Activated CD8-positive, alpha-beta memory T cell treated with anti-CD3 and anti-CD28 coated beads, Interleukin-2, amount 50 U/mL, for 1 hour (primary cell): ENCODE measurements around the gene LMX1A.

Experiments used
- DNase-seq: peaks from one replicate; pipeline ENCODE4 v3.0.0-alpha.2; 2020; ENCODE audit errors: extremely low read depth

LMX1A gene

DNA sequence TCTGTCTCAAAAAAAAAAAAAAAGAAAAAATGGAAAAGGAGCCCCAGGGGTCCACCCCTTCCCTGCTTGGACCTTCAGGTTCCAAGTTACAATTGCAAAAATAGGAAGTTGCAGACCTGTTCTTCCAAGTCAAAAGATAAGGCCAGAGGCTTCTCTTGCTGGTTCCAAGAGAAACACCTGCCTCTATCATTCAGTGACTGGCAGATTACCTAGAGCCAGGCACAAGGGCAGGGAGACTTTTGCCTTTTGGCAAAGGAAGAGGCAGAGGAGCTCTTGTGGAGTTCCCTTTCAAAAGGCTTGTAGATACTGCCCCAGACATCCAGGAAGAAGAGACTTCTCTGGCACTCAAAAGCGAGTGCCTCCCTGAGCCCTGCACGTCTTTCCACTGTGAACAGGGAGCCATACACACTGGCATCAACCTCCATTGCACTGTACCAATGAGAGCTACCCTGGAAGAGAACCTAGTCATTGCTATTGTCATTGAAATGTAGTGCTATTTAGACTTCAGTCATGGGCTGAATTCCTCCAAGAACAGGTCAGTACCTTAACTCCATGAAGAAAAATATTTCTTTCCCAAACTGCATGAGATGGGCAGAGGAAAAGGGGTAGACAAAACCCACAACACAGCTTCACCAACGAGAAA lies 91.2 kb downstream of the LMX1A start:
- DNase-seq, result no peak

GRCh38 chr1:165259706-165260428 lies 96.6 kb downstream of the LMX1A start:
- DNase-seq, result no peak

- no peak for DNase-seq
Observed at GRCh38 chr1:165259236-165259635, 97.3 kb downstream of the LMX1A start.

- no peak for DNase-seq
Observed at GRCh38 chr1:165257969-165258459, 98.5 kb downstream of the LMX1A start.

GRCh38 chr1:165254896-165255625 lies 101.5 kb downstream of the LMX1A start:
- DNase-seq, result no peak

DNA sequence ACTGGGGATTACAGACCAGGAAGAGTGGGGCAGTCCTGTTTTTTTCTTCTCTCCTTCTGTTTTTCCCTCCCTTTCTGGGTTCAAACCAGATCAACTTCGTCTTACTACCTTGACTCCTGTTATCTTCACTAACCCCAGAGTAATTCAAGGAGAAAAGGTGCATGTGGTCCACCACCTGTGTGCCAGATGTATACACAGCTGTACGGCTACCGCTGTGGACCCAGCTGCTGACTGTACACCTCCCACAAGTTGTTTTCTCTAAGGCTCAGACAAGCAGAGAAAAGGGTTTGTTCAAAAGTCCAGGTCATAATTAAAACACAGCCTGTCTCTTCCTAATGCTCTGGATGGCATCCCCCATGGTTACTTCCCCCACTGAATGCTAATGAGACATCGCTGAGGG lies 102.1 kb downstream of the LMX1A start:
- DNase-seq, result no peak

- DNase-seq, result no peak
Observed at GRCh38 chr1:165253818-165254254, 102.7 kb downstream of the LMX1A start.

- no peak for DNase-seq
Observed at GRCh38 chr1:165248969-165249571, 107.4 kb downstream of the LMX1A start.

DNA sequence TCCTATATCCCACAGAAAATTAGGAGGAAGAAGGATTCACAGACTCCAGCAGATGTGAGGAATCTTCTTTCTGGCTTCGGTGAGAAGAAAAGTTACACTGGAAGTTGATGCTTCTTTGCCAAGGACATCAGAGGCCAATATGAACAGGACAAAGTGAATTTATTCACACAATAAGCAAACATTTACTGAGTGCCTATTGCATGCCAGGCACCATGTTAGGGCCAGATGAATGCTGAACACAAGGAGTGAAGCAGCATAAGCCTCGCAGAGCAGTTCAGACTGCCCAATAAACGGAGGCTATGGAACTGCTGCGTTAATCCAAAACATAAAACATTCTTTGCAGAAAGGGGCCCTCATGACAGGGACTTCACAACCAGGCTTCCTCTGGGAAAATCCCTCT lies 114.6 kb downstream of the LMX1A start:
- DNase-seq, result no peak

- no peak for DNase-seq
Observed at GRCh38 chr1:165241321-165241720, 115.2 kb downstream of the LMX1A start.

DNA sequence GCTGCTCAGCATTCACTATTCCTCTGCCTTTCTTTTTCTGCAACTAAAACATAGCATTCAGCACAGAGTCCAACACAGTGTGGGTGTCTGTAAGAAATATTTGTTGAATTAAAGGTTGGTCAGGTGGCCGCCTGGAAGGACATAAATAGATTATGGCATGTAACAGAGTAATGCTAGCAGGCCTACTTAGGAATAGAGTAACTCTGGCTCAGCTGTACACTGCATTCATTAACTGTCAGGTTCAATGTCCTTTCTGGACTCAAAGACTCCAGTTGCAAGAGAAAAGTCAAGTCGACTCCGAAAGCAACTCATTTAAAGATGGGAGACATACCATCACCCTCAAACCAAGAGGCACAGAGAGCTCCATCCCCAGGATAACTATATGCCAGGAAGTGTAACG lies 116.0 kb downstream of the LMX1A start:
- no peak for DNase-seq

DNA sequence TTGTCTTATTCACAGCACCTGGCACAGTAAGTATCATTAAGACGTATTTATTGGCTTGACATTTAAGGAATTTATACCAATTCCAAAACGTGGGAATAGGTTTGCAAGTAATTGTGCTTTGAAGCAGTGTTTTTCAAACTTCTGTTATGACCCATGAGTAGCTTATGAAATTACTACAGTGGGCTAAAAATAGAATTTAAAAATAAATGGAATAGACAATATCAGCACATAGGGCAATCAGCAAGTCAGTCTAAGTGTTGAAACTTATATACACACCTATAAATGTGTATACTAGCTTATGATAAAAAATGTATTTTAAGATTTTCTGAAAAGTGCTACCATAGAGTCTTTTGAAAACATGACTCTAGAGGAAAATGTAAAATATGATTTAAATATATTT lies 116.6 kb downstream of the LMX1A start:
- no peak for DNase-seq

DNA sequence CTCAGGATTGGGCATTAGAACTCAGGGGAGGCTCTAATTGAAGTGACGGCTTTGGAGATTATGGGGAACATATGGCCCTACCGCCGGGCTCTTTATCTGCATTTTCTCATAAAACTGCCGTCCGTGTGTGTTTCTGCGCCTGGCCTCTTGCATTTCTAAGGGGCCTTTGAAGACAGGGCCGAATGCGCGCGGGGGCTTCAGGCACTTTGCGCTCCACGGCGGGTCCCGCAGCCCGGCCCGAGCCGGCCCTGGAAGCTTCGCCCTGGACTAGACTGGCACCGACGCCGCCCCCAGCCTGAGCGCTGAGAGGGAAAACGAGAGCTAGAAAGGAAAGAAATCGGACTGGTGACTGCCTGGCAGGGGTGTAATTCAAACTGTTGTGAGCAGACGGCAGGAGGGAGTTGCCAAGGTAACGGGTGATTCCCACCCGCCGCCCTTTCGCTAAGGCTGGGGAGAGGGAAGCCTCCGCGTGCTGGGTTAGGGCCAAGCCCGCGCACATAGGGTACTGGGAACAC lies 120.7 kb downstream of the LMX1A start:
- no peak for DNase-seq

DNA sequence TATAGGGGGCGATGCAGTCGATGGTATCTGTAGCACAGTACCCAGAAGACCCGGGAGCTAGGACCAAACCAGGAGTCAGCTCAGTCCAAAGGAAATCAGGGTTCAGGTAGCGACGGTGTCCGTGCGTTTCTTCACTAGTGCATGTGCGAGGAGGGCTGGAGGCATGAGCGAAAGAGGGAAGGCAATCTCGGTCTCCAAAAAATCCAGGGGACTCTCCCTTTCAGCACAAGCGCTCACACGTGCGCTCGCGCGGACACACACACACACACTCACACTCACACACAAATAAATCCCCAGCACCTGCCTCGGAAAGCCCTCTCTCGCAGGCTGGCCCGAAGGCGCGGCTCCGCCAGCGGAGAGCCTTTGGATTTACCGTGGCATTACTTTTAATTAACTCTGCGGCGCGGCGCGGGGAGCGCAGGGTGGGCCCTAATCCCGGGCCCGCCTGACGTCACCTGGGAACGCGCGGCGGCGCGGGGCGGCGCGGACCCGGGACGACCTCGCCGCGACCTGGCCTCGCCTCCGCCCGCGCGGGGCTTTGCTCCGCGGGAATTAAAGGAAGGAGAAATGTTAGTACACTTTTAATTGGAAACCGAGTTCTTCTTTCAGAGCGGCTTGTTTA lies 121.2 kb downstream of the LMX1A start:
- no peak for DNase-seq

DNA sequence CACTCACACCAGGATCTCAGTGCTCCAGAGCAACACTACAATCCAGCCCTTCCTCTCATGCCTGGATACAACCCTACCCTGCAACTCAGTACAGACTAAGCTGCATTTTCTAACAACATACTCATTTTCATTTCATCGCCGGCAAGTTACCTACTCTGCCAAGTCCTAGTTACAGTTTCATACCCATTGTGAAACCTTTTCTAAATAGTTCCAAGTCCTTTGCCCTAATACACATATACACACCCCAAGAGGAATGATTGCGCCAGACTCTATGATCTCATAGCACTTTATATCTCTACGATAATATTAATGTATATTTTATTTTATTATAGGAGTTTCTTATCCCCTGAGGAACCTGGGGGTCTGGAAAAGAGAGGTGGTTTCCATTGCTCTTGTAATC lies 122.4 kb downstream of the LMX1A start:
- DNase-seq, result no peak

DNA sequence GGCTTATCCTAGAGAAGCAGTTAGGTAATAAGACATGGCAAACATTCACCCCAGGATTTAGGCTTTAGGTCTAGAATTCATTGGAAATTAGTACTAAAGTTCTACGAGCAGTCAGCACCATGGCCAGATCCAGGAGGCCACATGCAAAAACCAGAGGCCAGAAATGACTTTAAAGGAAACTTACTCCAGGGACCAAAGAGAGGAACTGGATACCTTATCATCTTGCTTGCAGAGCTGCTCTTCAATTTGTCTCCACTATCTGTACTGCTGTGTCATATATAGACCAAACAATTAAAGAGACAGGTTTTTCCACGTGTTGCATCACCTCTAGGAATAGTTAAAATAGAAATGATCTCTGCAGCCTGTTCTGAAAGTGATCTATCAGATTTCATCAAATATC lies 127.8 kb downstream of the LMX1A start:
- DNase-seq, result no peak

GRCh38 chr1:165228111-165228655 lies 128.3 kb downstream of the LMX1A start:
- DNase-seq, result no peak

DNA sequence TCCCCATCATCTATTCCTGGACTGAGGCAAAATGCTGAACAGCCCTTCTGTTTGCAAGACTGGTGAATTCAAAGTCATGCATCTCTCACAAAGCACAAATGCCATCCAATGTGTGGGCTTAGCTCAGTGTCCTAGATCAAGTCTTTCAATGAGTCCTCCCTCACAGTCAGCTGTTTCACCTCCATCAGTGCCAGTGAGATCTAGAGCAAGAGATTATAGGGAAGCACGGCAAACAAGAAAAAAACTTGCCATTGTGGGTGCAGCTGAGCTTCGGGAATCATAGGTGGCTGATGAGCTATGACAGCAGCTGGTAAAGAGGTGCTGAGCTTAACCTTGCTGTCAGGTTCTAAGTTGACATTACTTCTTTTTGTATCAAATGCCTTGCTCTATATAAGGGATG lies 130.2 kb downstream of the LMX1A start:
- no peak for DNase-seq

DNA sequence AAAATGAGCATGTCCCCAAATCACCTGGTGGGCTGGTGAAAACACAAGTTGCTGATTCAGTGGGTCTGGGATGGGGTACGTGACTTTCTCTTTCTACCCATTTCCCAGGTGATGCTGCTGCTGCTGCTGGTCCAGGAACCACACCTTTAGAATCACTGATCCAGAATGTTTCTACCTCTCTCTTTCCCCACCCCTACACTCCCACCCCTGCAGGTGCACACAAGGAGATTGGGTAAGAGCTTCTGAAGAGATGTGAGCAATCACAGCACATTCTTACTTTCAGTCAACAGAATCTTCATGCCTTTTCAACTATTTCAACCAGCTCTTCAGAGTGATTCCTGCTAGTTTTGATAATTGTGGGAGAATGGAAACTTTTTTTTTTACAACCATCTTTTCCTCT lies 130.9 kb downstream of the LMX1A start:
- DNase-seq, result no peak

GRCh38 chr1:165225062-165225461 lies 131.5 kb downstream of the LMX1A start:
- no peak for DNase-seq

DNA sequence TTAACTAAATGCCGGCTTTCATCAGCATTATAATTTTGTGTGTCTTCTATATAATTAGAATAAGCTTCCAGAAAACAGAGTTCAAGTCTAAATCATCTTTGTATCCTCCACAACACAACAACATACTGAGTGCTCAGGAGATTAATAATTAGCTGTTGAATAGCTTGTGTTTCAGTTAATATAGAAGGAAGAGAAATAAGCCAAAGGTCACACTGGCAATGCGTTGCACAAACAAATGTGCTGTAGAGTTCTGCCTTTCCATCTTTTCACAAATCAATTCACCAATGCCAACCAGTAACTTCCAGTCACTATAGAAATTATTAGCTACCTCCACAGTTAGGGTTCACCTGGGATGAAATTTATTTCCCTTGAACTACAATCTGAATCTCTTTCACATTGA lies 132.0 kb downstream of the LMX1A start:
- DNase-seq, result no peak
